ENCODE data around the gene GAS2L1.

Gene GAS2L1

GRCh38 chr22:29310065-29310862 lies 3.8 kb downstream of the GAS2L1 start:
- no peak for DNase-seq

GRCh38 chr22:29310863-29311339 lies 4.5 kb downstream of the GAS2L1 start:
- peak; percentile 81 for DNase-seq

- DNase-seq = no peak
These were observed 5.2 kb downstream of the GAS2L1 start for GRCh38 chr22:29311464-29312217.

- DNase-seq = no peak
These were observed 6.0 kb downstream of the GAS2L1 start for GRCh38 chr22:29312218-29313125.

GRCh38 chr22:29313126-29313575 lies 6.7 kb downstream of the GAS2L1 start:
- peak; percentile 69 for DNase-seq

- no peak for DNase-seq
These were observed 7.4 kb downstream of the GAS2L1 start for GRCh38 chr22:29313576-29314466.

GRCh38 chr22:29314537-29315285 lies 8.3 kb downstream of the GAS2L1 start:
- no peak for DNase-seq

GRCh38 chr22:29315286-29316140 lies 9.1 kb downstream of the GAS2L1 start, which contains the start of gene RASL10A:
RASL10A (minus strand) TSS chr22:29315697; CDS start chr22:29315246, 451 bp downstream.
- DNase-seq = no peak

- DNase-seq = no peak
These were observed 9.8 kb downstream of the GAS2L1 start for GRCh38 chr22:29316141-29316828.

GRCh38 chr22:29317827-29318454 lies 11.5 kb downstream of the GAS2L1 start:
- DNase-seq = no peak

- DNase-seq = no peak
These were observed 12.6 kb downstream of the GAS2L1 start for GRCh38 chr22:29319072-29319471.

- DNase-seq = no peak
These were observed 14.1 kb downstream of the GAS2L1 start for GRCh38 chr22:29320546-29320945.

GRCh38 chr22:29323641-29324040 lies 17.2 kb downstream of the GAS2L1 start:
- DNase-seq = no peak

GRCh38 chr22:29325356-29325755 lies 18.9 kb downstream of the GAS2L1 start:
- no peak for DNase-seq

- no peak for DNase-seq
These were observed 19.4 kb downstream of the GAS2L1 start for GRCh38 chr22:29325785-29326315.

GRCh38 chr22:29326481-29326880 lies 20.0 kb downstream of the GAS2L1 start:
- no peak for DNase-seq

GRCh38 chr22:29327089-29327764 lies 20.8 kb downstream of the GAS2L1 start:
- DNase-seq = no peak

- DNase-seq = no peak
These were observed 21.6 kb downstream of the GAS2L1 start for GRCh38 chr22:29328055-29328454.
